HepG2 (cell line): ENCODE measurements around the gene PRKACA. TPM values are rescaled to one million over a fixed set of nuclear protein-coding genes. Genes with fewer than 3 reads are reported as not detected.

Experiments used
- ADNP ChIP-seq: sonication (generic); formaldehyde crosslinking; IDR thresholded peaks from 2 replicates; pipeline ENCODE4 v1.4.0; 2020; ENCODE audit warnings: missing genetic modification reagents
- LCORL ChIP-seq, 2 experiments: fragments of 450-650 bp in 1 of 2; sonication (generic) in 1 of 2; formaldehyde crosslinking in 1 of 2; IDR thresholded peaks; 2 replicates each; pipeline versions ENCODE4 v1.5.0 to v1.6.1; 2017 to 2020; ENCODE audit warnings: antibody characterized with exemption in 1 of 2, missing genetic modification reagents in 1 of 2
- NFKB2 ChIP-seq: sonication (generic); formaldehyde crosslinking; IDR thresholded peaks from 2 replicates; pipeline ENCODE4 v1.4.0; 2020; ENCODE audit warnings: missing genetic modification reagents, borderline replicate concordance
- NR2F6 ChIP-seq, 2 experiments: IDR thresholded peaks; 2 replicates each; pipeline ENCODE4 v1.6.1; 2016; ENCODE audit warnings: antibody characterized with exemption in 1 of 2, mild to moderate bottlenecking in 1 of 2
- PHF8 ChIP-seq: sonication (generic); formaldehyde crosslinking; IDR thresholded peaks from 2 replicates; pipeline ENCODE4 v1.5.0; 2020; ENCODE audit warnings: missing genetic modification reagents
- POLR2G ChIP-seq: fragments of 200-400 bp; formaldehyde crosslinking; IDR thresholded peaks from 2 replicates; pipeline ENCODE4 v1.6.1; 2018; ENCODE audit warnings: mild to moderate bottlenecking, low read depth, low read length, moderate library complexity
- REPIN1 ChIP-seq: sonication (generic); formaldehyde crosslinking; IDR thresholded peaks from 2 replicates; pipeline ENCODE4 v1.8.0; 2022; ENCODE audit warnings: missing genetic modification reagents, low read depth, mild to moderate bottlenecking, borderline replicate concordance
- SKI ChIP-seq: fragments of 450-650 bp; IDR thresholded peaks from one replicate; pipeline ENCODE4 v1.6.1; 2018; ENCODE audit warnings: mild to moderate bottlenecking; ENCODE audit not compliant: partially characterized antibody
- SMC3 ChIP-seq: IDR thresholded peaks from 2 replicates; pipeline ENCODE4 v1.6.1; 2011; ENCODE audit warnings: low read length, improper control_type of control experiment
- TAF1 ChIP-seq: sonication (generic); formaldehyde crosslinking; IDR thresholded peaks from 2 replicates; pipeline ENCODE4 v1.4.0; 2020; ENCODE audit warnings: missing genetic modification reagents
- TBX2 ChIP-seq: sonication (generic); formaldehyde crosslinking; IDR thresholded peaks from 2 replicates; pipeline ENCODE4 v1.5.0; 2020; ENCODE audit warnings: missing genetic modification reagents, mild to moderate bottlenecking, borderline replicate concordance
- ZBTB7A ChIP-seq: sonication (generic); formaldehyde crosslinking; IDR thresholded peaks from 2 replicates; pipeline ENCODE4 v1.8.0; 2022; ENCODE audit warnings: mild to moderate bottlenecking, missing genetic modification reagents
- ZFAT ChIP-seq: sonication (generic); formaldehyde crosslinking; conservative IDR thresholded peaks from 2 replicates; pipeline ENCODE4 v1.8.1; 2023; ENCODE audit warnings: missing genetic modification reagents, inconsistent platforms
- ZFP91 ChIP-seq: sonication (generic); formaldehyde crosslinking; IDR thresholded peaks from 2 replicates; pipeline ENCODE4 v1.9.0; 2022; ENCODE audit warnings: missing genetic modification reagents, mild to moderate bottlenecking, borderline replicate concordance
- ZFX ChIP-seq: sonication (generic); formaldehyde crosslinking; IDR thresholded peaks from 2 replicates; pipeline ENCODE4 v1.4.0; 2020; ENCODE audit warnings: mild to moderate bottlenecking, low read depth, missing genetic modification reagents, moderate library complexity
- ZKSCAN5 ChIP-seq: sonication (generic); formaldehyde crosslinking; IDR thresholded peaks from 2 replicates; pipeline ENCODE4 v1.5.1; 2020; ENCODE audit warnings: mild to moderate bottlenecking, missing genetic modification reagents
- ZNF333 ChIP-seq: sonication (generic); formaldehyde crosslinking; IDR thresholded peaks from 2 replicates; pipeline ENCODE4 v1.4.0; 2020; ENCODE audit warnings: mild to moderate bottlenecking, missing genetic modification reagents, borderline replicate concordance
- ZNF501 ChIP-seq: sonication (generic); formaldehyde crosslinking; IDR thresholded peaks from 2 replicates; pipeline ENCODE4 v1.5.1; 2020; ENCODE audit warnings: mild to moderate bottlenecking, moderate library complexity, missing genetic modification reagents
- ZNF574 ChIP-seq: sonication (generic); formaldehyde crosslinking; IDR thresholded peaks from 2 replicates; pipeline ENCODE4 v1.4.0; 2020; ENCODE audit warnings: missing genetic modification reagents
- ZSCAN25 ChIP-seq: sonication (generic); formaldehyde crosslinking; IDR thresholded peaks from 2 replicates; pipeline ENCODE4 v1.8.0; 2022; ENCODE audit warnings: mild to moderate bottlenecking, missing genetic modification reagents
- polyA plus RNA-seq, 8 experiments: library from polyadenylated mRNA; depleted of rRNA in 3 of 8; stranded (reverse) in 7 of 8; unstranded in 1 of 8; fragments of >200 nt; fragmentation: Illumina TruSeq in 4 of 8; extraction: Trizol in 4 of 8; gene quantifications; 2 replicates each; pipeline versions ENCODE4 v1.2.1 to v1.2.3, GENCODE V29; 2011 to 2016; ENCODE audit warnings: low read depth in 4 of 8, missing spikeins in 1 of 8, mixed read lengths in 1 of 8; ENCODE audit not compliant: insufficient read depth in 1 of 8
- total RNA-seq, 5 experiments: library from RNA; depleted of rRNA; stranded (reverse); fragments of >200 nt; fragmentation: Illumina TruSeq; extraction: Trizol; gene quantifications; 2 replicates each; pipeline ENCODE4 v1.2.3, GENCODE V29; 2016; ENCODE audit warnings: low read depth in 1 of 5
- TF ChIP-seq, protein P1 (sequence below): sonication (generic); formaldehyde crosslinking; IDR thresholded peaks from 2 replicates; pipeline ENCODE4 v1.5.0; 2020; ENCODE audit warnings: missing genetic modification reagents
- TF ChIP-seq, protein P2 (sequence below): sonication (generic); formaldehyde crosslinking; IDR thresholded peaks from 2 replicates; pipeline ENCODE4 v1.5.0; 2020; ENCODE audit warnings: mild to moderate bottlenecking, missing genetic modification reagents, moderate library complexity

Gene PRKACA
- total and polyA plus RNA-seq, 2 of the 13 experiments (the other 11 are each of a cell fraction or from before 2014, with no cell fraction given), result 11.0 to 18.2 TPM

GRCh38 chr19:14091081-14091812 lies 26.3 kb downstream of the PRKACA start (continued):
- TF ChIP-seq ZNF574 (peak; percentile 48), REPIN1 (peak; percentile 50; the same call in 1 of the 2 replicates), ZSCAN25 (CRISPR knock-in tag) (peak; percentile 59; the same call in 1 of the 2 replicates), SMC3 (no peak), ZNF501 (CRISPR knock-in tag) (0 out of 2 replicates have a peak, but pooled peaks have one; percentile 37), NFKB2 (CRISPR knock-in tag) (no peak), ZNF333 (CRISPR knock-in tag) (no peak), ADNP (CRISPR knock-in tag) (no peak), ZFP91 (0 out of 2 replicates have a peak, but pooled peaks have one; percentile 31), POLR2G (peak; percentile 73), ZKSCAN5 (no peak), PHF8 (CRISPR knock-in tag) (peak; percentile 61), TBX2 (CRISPR knock-in tag) (peak; percentile 34; the same call in 1 of the 2 replicates), ZFX (CRISPR knock-in tag) (peak; percentile 65), LCORL (IDR thresholded peaks at IDR 0.05) (no peak), LCORL (CRISPR knock-in tag; IDR thresholded peaks at IDR 0.05) (peak; percentile 12; the same call in 1 of the 2 replicates), SKI (peak; percentile 80), ZBTB7A (CRISPR knock-in tag) (0 out of 2 replicates have a peak, but pooled peaks have one; percentile 21), NR2F6 (IDR thresholded peaks at IDR 0.05) (peak; percentile 39), NR2F6 (CRISPR knock-in tag; IDR thresholded peaks at IDR 0.05) (peak; percentile 47), ZFAT (CRISPR knock-in tag) (no peak; the same call in 1 of the 2 replicates), TAF1 (CRISPR knock-in tag) (peak; percentile 29; the same call in 1 of the 2 replicates)
- TF ChIP-seq, protein P1, sequence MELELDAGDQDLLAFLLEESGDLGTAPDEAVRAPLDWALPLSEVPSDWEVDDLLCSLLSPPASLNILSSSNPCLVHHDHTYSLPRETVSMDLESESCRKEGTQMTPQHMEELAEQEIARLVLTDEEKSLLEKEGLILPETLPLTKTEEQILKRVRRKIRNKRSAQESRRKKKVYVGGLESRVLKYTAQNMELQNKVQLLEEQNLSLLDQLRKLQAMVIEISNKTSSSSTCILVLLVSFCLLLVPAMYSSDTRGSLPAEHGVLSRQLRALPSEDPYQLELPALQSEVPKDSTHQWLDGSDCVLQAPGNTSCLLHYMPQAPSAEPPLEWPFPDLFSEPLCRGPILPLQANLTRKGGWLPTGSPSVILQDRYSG (CRISPR knock-in tag), result no peak
- TF ChIP-seq, protein P2, sequence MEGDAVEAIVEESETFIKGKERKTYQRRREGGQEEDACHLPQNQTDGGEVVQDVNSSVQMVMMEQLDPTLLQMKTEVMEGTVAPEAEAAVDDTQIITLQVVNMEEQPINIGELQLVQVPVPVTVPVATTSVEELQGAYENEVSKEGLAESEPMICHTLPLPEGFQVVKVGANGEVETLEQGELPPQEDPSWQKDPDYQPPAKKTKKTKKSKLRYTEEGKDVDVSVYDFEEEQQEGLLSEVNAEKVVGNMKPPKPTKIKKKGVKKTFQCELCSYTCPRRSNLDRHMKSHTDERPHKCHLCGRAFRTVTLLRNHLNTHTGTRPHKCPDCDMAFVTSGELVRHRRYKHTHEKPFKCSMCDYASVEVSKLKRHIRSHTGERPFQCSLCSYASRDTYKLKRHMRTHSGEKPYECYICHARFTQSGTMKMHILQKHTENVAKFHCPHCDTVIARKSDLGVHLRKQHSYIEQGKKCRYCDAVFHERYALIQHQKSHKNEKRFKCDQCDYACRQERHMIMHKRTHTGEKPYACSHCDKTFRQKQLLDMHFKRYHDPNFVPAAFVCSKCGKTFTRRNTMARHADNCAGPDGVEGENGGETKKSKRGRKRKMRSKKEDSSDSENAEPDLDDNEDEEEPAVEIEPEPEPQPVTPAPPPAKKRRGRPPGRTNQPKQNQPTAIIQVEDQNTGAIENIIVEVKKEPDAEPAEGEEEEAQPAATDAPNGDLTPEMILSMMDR (CRISPR knock-in tag), result peak; percentile 62
